ENCODE data around the gene CDH15. TPM values are rescaled to one million over a fixed set of nuclear protein-coding genes. Genes with fewer than 3 reads are reported as not detected.

Gene CDH15
- total and polyA plus RNA-seq, 2 of the 13 experiments (the other 11 are each of a cell fraction or from before 2014, with no cell fraction given) = 0.74 to 2.2 TPM

DNA sequence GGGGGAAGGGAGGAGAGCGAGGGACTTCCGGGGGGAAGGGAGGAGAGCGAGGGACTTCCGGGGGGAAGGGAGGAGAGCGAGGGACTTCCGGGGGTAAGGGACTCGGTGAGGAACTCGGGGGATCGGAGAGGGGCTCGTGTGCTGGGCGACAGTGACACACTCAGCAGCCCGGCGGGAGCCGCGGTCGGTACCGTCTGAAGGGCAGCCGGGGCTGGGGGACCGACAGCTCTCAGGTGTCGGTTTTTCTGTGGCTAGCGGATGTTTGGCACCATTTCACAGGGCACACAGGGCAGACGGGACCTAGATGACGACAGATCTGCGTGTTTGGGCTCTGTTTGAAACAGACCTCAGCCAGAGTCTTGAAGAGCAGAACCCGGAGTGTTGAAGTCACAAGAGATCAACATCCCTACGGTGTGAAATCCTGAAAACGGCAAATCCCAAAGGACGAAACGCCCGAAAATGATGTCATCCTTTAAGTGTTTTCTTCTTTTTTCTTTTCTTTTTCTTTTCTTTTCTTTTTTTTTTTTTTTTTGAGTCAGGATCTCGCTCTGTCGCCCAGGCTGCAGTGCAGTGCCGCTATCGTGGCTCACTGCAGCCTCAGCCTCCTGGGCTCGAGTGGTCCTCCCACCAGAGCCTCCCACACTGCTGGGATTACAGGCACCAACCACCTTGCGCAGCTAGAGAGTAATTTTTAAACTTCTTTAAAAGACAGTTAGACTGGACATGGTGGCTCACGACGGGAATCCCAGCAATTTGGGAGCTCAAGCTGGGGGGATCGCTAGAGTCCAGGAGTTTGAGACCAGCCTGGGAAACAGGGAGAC lies 69.8 kb downstream of the CDH15 start (continued):
- peak; percentile 79 for TF ChIP-seq HDAC1 (CRISPR knock-in tag; IDR thresholded peaks at IDR 0.05)
- TF ChIP-seq CHCHD3 (CRISPR knock-in tag; IDR thresholded peaks at IDR 0.05) = 0 out of 2 replicates have a peak, but pooled peaks have one; percentile 11
- TF ChIP-seq, protein P1, sequence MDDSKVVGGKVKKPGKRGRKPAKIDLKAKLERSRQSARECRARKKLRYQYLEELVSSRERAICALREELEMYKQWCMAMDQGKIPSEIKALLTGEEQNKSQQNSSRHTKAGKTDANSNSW (CRISPR knock-in tag; IDR thresholded peaks at IDR 0.05; ENCODE audit: borderline replicate concordance) = peak; percentile 75; the same call in 1 of the 2 replicates
- peak; percentile 76 for TF ChIP-seq KDM3A (CRISPR knock-in tag; IDR thresholded peaks at IDR 0.05; ENCODE audit: low read depth)
- TF ChIP-seq HHEX (CRISPR knock-in tag; IDR thresholded peaks at IDR 0.05) = no peak
- TF ChIP-seq ZNF562 (CRISPR knock-in tag; IDR thresholded peaks at IDR 0.05; ENCODE audit: borderline replicate concordance) = no peak
- no peak; the same call in 1 of the 2 replicates for TF ChIP-seq HIVEP1 (CRISPR knock-in tag; IDR thresholded peaks at IDR 0.05)
- no peak for TF ChIP-seq MATR3 (CRISPR knock-in tag; IDR thresholded peaks at IDR 0.05)
- TF ChIP-seq TBP (CRISPR knock-in tag; IDR thresholded peaks at IDR 0.05) = peak; percentile 81; the same call in 1 of the 2 replicates
- TF ChIP-seq ATF5 (CRISPR knock-in tag; IDR thresholded peaks at IDR 0.05; ENCODE audit: low read depth) = no peak
- TF ChIP-seq NFATC3 (CRISPR knock-in tag; IDR thresholded peaks at IDR 0.05) = no peak
- 0 out of 2 replicates have a peak, but pooled peaks have one; percentile 14 for TF ChIP-seq NR2F2 (IDR thresholded peaks at IDR 0.05; ENCODE audit: borderline replicate concordance, low read depth)
- TF ChIP-seq DRAP1 (CRISPR knock-in tag; IDR thresholded peaks at IDR 0.05) = peak; percentile 63; the same call in 1 of the 2 replicates
- TF ChIP-seq CHD2 (IDR thresholded peaks at IDR 0.05; ENCODE audit: low read depth, low read length) = no peak
- no peak for TF ChIP-seq ZNF615 (CRISPR knock-in tag; IDR thresholded peaks at IDR 0.05; ENCODE audit: borderline replicate concordance)
- no peak for TF ChIP-seq KAT2B (IDR thresholded peaks at IDR 0.05; ENCODE audit: borderline replicate concordance, low read depth, low read length)
- TF ChIP-seq ZFAT (CRISPR knock-in tag; conservative IDR thresholded peaks at IDR 0.05) = no peak
- peak; percentile 84 for TF ChIP-seq CREM (IDR thresholded peaks at IDR 0.05)
- TF ChIP-seq CREM (CRISPR knock-in tag; IDR thresholded peaks at IDR 0.05) = no peak
- TF ChIP-seq ZNF230 (CRISPR knock-in tag; IDR thresholded peaks at IDR 0.05) = 0 out of 2 replicates have a peak, but pooled peaks have one; percentile 10
- TF ChIP-seq ELF1 (CRISPR knock-in tag; IDR thresholded peaks at IDR 0.05) = peak; percentile 91
- TF ChIP-seq, protein P2, sequence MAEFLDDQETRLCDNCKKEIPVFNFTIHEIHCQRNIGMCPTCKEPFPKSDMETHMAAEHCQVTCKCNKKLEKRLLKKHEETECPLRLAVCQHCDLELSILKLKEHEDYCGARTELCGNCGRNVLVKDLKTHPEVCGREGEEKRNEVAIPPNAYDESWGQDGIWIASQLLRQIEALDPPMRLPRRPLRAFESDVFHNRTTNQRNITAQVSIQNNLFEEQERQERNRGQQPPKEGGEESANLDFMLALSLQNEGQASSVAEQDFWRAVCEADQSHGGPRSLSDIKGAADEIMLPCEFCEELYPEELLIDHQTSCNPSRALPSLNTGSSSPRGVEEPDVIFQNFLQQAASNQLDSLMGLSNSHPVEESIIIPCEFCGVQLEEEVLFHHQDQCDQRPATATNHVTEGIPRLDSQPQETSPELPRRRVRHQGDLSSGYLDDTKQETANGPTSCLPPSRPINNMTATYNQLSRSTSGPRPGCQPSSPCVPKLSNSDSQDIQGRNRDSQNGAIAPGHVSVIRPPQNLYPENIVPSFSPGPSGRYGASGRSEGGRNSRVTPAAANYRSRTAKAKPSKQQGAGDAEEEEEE (CRISPR knock-in tag; IDR thresholded peaks at IDR 0.05; ENCODE audit: borderline replicate concordance) = 0 out of 2 replicates have a peak, but pooled peaks have one; percentile 45
- 0 out of 2 replicates have a peak, but pooled peaks have one; percentile 85 for TF ChIP-seq MTERF4 (CRISPR knock-in tag; IDR thresholded peaks at IDR 0.05)
- TF ChIP-seq NCOA5 (CRISPR knock-in tag; IDR thresholded peaks at IDR 0.05) = no peak
- peak; percentile 72 for TF ChIP-seq REPIN1 (CRISPR knock-in tag; IDR thresholded peaks at IDR 0.05; ENCODE audit: borderline replicate concordance, low read depth)
- peak; percentile 85 for TF ChIP-seq BORCS8-MEF2B (CRISPR knock-in tag; IDR thresholded peaks at IDR 0.05)
- peak; percentile 79 for TF ChIP-seq ZNF329 (CRISPR knock-in tag; IDR thresholded peaks at IDR 0.05; ENCODE audit: low read depth)
- TF ChIP-seq ZNF33A (CRISPR knock-in tag; IDR thresholded peaks at IDR 0.05; ENCODE audit: borderline replicate concordance) = no peak
